ENCODE results near the gene ZGLP1.

DNA sequence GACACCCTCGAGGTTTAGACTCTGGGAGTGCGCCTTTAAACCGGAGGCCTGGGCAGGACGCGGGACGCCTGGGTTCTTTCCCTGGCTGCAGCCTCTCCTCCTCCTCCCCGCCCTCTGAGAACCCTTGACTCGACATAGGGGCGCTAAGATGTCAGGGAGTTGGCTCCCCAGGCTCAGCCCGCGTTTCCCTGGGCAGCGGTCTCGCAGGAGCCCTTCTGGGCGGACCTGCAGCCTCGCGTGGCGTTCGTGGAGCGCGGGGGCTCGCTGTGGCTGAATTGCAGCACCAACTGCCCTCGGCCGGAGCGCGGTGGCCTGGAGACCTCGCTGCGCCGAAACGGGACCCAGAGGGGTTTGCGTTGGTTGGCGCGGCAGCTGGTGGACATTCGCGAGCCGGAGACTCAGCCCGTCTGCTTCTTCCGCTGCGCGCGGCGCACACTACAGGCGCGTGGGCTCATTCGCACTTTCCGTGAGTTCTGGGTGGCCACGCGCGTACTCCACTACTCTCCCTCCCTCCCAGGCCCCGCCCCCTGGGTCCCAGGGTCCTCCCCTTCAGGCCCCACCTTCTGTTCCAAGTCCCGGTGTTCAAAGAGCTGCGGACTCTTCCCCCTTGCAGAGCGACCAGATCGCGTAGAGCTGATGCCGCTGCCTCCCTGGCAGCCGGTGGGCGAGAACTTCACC, 18.6 kb downstream of the ZGLP1 start:
- TF ChIP-seq CTCF (IDR thresholded peaks at IDR 0.05), result no peak
- TF ChIP-seq POLR2A (IDR thresholded peaks at IDR 0.05), result no peak

Measured in ovary (tissue), 3 donors.